Activated T-helper 2 cell treated with anti-CD3 and anti-CD28 coated beads, Interferon-gamma antibody, Interleukin-2, Interleukin-4, amounts not matched to agents 10 μg/mL and 5 μg/mL and 100 μg/mL, durations not matched to agents 14 hours and 24 hours and 36 hours (primary cell): ENCODE measurements around the gene TIAM2. TPM values are rescaled to one million over a fixed set of nuclear protein-coding genes. Genes with fewer than 3 reads are reported as not detected.
A peak's percentile ranks its signal among the peaks of the same experiment; 100 is the strongest.
"Not testable (repeated sequence)": the region's sequence is repeated elsewhere in the genome, so short reads cannot be mapped to it uniquely, and the experiment has no call there.

Experiments used
- DNase-seq: peaks from one replicate; pipeline ENCODE4 v3.0.0; 2021; ENCODE audit warnings: low spot score
- H3K27ac Mint-ChIP-seq: one replicate; pipeline ENCODE4 v1.8.0; 2021; ENCODE audit warnings: mixed read lengths
- H3K27me3 Mint-ChIP-seq: one replicate; pipeline ENCODE4 v1.8.0; 2021; ENCODE audit warnings: low read depth, mixed read lengths
- H3K36me3 Mint-ChIP-seq: one replicate; pipeline ENCODE4 v1.8.0; 2021; ENCODE audit warnings: low read depth, mixed read lengths
- H3K4me1 Mint-ChIP-seq: one replicate; pipeline ENCODE4 v1.8.0; 2021; ENCODE audit warnings: low read depth, mixed read lengths
- H3K4me3 Mint-ChIP-seq: one replicate; pipeline ENCODE4 v1.8.0; 2021; ENCODE audit warnings: low read depth, mild to moderate bottlenecking, moderate library complexity, mixed read lengths
- H3K9me3 Mint-ChIP-seq: one replicate; pipeline ENCODE4 v1.8.0; 2021; ENCODE audit warnings: mixed read lengths
- intact Hi-C: fragments of 100-400 bp; cut with micrococcal nuclease; formaldehyde crosslinking; loops from one replicate; pipeline ENCODE4 v1.15.1; 2023
- total RNA-seq: library from RNA; stranded (reverse); gene quantifications from 2 replicates; pipeline ENCODE4 v1.2.3, GENCODE V29; 2022

Gene TIAM2
- total RNA-seq, 1 donor from 2014 or later, result 46.0 TPM

DNA sequence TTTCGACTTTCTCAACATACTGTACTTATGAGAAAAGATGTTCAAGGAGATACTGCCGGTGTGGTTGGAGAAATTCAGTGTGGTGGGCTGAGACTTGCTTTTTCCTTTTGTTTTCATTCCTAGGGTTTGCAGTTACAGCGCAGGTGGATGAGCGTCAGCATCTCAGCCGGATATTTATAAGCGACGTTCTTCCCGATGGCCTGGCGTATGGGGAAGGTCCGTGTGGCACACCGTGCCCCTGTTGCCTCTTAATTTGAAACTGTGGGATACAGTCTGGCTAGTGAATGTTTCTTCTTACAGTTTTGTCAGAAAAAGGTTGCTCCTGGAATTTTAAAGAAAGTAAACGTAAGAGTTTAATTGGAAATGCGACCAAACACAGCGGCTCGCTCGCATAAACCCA is 187.0 kb downstream of the TIAM2 start:
- no peak overlapping the region for H3K27ac Mint-ChIP-seq
- H3K9me3 Mint-ChIP-seq, result no peaks in the 10 kb centered on the region
- intact Hi-C loops, result no loop called here
- H3K27me3 Mint-ChIP-seq, result no peaks in the 10 kb centered on the region
- peaks cover 32% of the 10 kb centered on the region for H3K4me1 Mint-ChIP-seq
- H3K36me3 Mint-ChIP-seq, result peaks cover 50% of the 10 kb centered on the region
- H3K4me3 Mint-ChIP-seq, result no peak overlapping the region
- no peak for DNase-seq

DNA sequence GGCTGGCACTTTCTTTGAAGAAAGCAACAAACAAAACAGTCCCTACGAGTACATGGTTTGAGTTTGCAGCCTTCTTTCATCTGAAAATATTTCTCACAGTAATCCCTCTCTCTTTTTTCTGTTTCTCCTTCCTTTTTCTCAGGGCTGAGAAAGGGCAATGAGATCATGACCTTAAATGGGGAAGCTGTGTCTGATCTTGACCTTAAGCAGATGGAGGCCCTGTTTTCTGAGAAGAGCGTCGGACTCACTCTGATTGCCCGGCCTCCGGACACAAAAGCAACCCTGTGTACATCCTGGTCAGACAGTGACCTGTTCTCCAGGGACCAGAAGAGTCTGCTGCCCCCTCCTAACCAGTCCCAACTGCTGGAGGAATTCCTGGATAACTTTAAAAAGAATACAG is 188.0 kb downstream of the TIAM2 start:
- H3K9me3 Mint-ChIP-seq, result no peaks in the 10 kb centered on the region
- H3K4me3 Mint-ChIP-seq, result no peak overlapping the region
- no peak for DNase-seq
- peaks cover 39% of the 10 kb centered on the region for H3K4me1 Mint-ChIP-seq
- intact Hi-C loops, result no loop called here
- H3K36me3 Mint-ChIP-seq, result peaks cover 52% of the 10 kb centered on the region
- H3K27ac Mint-ChIP-seq, result peak overlapping the region; percentile 40
- no peaks in the 10 kb centered on the region for H3K27me3 Mint-ChIP-seq

DNA sequence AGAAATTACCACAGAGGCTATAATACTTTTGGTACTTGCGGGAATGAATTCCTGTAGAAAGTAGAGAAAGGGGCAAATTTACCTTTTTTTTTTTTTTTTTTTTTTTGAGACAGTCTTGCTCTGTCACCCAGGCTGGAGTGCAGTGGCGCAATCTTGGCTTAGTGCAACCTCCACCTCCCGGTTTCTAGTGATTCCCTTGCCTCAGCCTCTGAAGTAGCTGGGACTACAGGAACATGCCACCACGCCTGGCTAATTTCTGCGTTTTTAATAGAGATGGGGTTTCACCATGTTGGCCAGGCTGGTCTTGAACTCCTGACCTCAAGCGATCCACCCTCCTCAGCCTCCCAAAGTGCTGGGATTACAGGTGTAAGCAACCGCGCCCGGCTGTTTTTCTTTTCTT is 189.9 kb downstream of the TIAM2 start:
- intact Hi-C loops, result loop anchor here (5.0 kb wide), 1 partner anchor 578 kb away; no protein-coding TSS in a partner anchor
- H3K27me3 Mint-ChIP-seq, H3K4me3 Mint-ChIP-seq, DNase-seq, H3K9me3 Mint-ChIP-seq: not testable (repeated sequence)
- Mint-ChIP-seq H3K36me3 (peaks cover 56% of the 10 kb centered on the region), H3K27ac (peak overlapping the region; percentile 46), H3K4me1 (peaks cover 58% of the 10 kb centered on the region)

DNA sequence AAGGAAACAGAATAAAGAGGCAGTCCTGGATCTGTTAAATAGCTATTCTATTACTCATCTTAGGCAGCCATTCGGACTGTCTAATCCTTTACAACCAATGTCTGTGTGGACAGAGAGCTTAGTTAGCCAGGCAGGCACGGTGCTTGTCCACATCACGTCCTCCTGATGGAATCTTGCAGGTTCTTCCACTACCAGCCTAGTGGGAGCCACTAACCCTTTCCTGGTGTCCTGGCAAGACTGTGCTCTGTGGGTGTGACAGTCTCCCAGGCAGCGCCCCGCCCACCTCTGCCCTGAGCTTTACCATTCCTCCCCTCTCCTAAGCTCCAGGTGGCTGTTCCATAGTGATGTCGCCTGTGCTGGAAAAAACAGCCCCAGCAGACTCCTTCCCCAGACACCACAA is 190.4 kb downstream of the TIAM2 start:
- no peak for DNase-seq
- peak overlapping the region; percentile 99 for H3K27ac Mint-ChIP-seq

DNA sequence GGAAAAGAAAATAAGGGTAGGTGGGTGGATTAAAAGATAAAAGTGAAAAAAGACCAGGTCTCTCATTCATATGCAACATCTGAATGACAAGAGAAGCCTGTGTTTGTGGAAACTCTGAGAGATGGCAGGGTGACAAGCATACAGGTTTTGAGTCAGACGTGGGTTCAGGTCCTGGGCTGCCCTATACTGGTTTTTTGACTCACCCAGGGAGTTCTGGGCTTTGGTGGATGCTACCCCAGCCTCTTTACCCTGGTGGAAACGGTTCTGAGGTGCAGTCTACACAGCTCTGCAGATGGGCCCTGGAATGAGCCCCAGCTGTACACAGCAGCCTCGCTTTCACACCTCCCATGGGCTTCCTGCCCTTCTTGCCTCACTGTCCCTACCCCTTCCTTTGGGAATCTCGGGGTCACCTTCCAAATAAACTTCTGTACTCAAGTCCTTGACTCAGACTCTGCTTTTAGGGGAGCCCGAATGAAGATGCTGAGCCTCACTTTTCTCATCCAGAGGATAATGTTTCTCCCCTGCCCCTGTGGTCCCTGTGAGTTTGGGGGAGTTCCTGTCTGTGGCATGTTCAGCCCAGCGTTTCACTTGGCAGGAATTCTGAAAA is 191.0 kb downstream of the TIAM2 start:
- intact Hi-C loops, result loop anchor here (1.0 to 5.0 kb wide), 7 partner anchors 15 to 579 kb away; partner anchors contain the start of gene TFB1M
- Mint-ChIP-seq H3K36me3 (peaks cover 62% of the 10 kb centered on the region), H3K4me3 (peak overlapping the region; percentile 67), H3K9me3 (no peaks in the 10 kb centered on the region), H3K27me3 (no peaks in the 10 kb centered on the region), H3K4me1 (peaks cover 64% of the 10 kb centered on the region), H3K27ac (peak overlapping the region; percentile 99)
- peak; percentile 24 for DNase-seq

More for the DNA sequence above, 190.4 kb downstream of the TIAM2 start:
- intact Hi-C loops, result loop anchor here (5.0 kb wide), 1 partner anchor 578 kb away; no protein-coding TSS in a partner anchor
- Mint-ChIP-seq H3K27me3 (no peaks in the 10 kb centered on the region), H3K36me3 (peaks cover 61% of the 10 kb centered on the region), H3K4me3 (peak overlapping the region; percentile 67), H3K4me1 (peaks cover 62% of the 10 kb centered on the region), H3K9me3 (no peaks in the 10 kb centered on the region)

DNA sequence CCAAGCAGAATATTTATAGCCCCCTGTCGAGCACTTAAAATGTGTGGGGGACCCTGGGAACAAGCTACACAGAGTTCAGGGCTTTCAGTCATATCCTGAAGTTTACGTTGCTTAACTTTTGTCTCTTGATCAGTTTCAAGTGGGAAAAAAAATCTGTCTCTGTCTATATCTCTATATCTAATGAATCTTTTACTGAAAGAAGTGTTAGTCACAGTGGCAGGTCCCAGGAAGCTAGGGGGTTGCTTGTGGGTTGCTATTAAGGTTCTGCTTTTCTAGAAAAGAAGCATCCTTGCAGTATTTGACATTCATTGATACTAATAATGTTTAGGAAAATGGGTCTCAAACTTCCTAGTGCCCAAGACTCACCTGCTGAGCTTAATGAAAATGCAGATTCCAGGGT is 192.0 kb downstream of the TIAM2 start:
- peak overlapping the region; percentile 77 for H3K27ac Mint-ChIP-seq
- peaks cover 61% of the 10 kb centered on the region for H3K36me3 Mint-ChIP-seq
- H3K4me3 Mint-ChIP-seq, result peak overlapping the region; percentile 30

DNA sequence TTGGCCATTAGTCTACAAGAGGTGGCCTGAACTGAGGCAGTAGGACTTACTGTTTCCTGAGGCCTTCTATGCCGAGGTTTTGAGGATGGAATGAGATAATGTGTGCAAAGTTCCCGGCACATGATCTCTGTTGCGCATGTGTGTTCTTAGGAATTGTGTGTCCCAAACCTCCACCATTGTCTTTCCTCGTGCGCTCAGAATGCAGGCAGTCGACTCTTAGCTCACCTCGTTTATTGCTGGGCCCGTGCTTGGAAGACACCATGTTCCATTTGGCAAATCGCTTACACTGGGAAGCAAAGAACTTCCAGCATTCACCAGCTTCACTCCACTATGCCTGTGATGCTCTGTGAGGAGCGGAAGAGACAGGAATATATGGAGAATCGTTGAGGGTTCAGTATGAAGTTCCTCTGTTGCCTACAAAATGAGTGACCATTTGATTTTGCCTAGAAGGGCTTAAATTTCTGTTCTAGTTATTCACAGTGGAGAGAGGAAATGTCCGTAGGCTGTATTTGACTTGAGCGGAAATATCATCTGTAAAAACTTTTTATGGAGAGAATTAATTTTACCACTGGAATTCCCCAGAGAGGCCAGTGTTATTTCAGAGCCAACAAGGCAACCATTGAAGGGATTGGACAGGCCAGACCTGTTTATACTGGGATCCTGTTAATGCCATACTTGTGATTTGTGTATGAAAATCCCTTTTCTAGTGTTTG is 193.0 kb downstream of the TIAM2 start:
- Mint-ChIP-seq H3K4me1 (peaks cover 48% of the 10 kb centered on the region), H3K27ac (peak overlapping the region; percentile 34), H3K27me3 (no peaks in the 10 kb centered on the region), H3K9me3 (no peaks in the 10 kb centered on the region), H3K4me3 (no peak overlapping the region), H3K36me3 (peaks cover 54% of the 10 kb centered on the region)
- DNase-seq, result no peak
- intact Hi-C loops, result loop anchor here (5.0 kb wide), 1 partner anchor 581 kb away; no protein-coding TSS in a partner anchor

More for the DNA sequence above, 192.0 kb downstream of the TIAM2 start:
- peaks cover 57% of the 10 kb centered on the region for H3K4me1 Mint-ChIP-seq
- intact Hi-C loops, result loop anchor here (5.0 kb wide), 1 partner anchor 580 kb away; no protein-coding TSS in a partner anchor
- no peak for DNase-seq
- no peaks in the 10 kb centered on the region for H3K27me3 Mint-ChIP-seq
- no peaks in the 10 kb centered on the region for H3K9me3 Mint-ChIP-seq

DNA sequence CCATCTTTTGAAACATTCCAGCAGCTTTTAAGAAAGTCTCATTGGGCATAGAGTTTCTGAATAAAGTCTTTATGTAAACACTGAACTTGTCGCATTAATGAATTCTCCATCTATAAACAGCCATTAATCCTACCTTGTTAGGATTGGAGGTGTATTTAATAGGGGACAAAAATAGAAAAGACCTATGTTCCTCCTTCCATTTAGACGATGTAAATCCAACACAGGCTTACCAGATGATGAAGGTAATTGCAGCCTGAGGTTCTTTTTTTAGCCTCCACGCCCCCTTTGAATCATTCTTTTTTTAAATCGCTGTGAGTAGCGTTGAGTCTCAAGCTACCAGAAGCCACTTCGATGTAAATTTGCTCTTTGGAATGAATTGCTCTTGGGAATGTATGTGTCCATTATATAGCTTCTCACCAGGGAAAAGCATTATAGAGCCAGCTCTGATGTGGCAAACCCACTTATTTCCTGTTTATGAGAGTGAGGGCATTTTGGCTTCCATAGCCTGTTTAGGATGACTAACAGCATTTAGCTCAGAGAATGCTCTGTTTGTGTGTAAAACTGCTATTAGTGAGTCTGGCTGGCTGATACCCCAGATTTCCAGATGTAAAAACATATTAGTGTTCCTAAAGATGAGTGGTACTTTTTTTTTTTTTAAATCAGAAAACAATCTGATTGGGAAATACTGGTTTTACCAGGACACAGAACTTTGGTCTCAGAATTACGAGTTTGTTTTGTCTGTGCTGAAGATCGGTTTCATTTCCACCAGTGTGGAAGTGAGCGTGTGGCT is 193.8 kb downstream of the TIAM2 start:
- Mint-ChIP-seq H3K27me3 (no peaks in the 10 kb centered on the region), H3K4me3 (peak overlapping the region; percentile 26), H3K9me3 (no peaks in the 10 kb centered on the region), H3K4me1 (peaks cover 46% of the 10 kb centered on the region), H3K27ac (peak overlapping the region; percentile 89), H3K36me3 (peaks cover 59% of the 10 kb centered on the region)
- intact Hi-C loops, result loop anchor here (5.0 kb wide), 1 partner anchor 582 kb away; no protein-coding TSS in a partner anchor
- DNase-seq, result no peak

DNA sequence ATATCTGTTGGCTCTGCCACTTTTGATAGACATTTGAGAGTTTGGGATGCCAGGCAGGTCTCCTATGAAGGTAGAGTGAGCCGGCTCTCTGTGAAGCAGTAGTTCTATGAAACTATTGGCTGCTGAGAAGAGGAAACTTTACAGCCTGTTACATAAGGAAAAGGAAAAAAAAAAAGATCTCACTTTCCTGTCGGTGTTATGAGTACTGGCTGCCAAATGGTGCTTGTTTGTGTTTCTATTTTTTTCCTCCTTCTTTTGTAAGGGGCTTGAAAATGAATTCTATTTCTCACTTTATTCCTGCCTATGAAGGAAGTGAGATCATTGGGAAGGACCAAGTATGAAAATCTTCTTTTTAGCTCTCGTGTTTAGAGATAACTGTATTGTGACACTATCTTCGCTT is 195.6 kb downstream of the TIAM2 start:
- H3K4me1 Mint-ChIP-seq, result peaks cover 43% of the 10 kb centered on the region
- peaks cover 1% of the 10 kb centered on the region for H3K9me3 Mint-ChIP-seq
- intact Hi-C loops, result no loop called here
- no peak overlapping the region for H3K4me3 Mint-ChIP-seq
- no peaks in the 10 kb centered on the region for H3K27me3 Mint-ChIP-seq
- peaks cover 67% of the 10 kb centered on the region for H3K36me3 Mint-ChIP-seq
- no peak for DNase-seq
- no peak overlapping the region for H3K27ac Mint-ChIP-seq

DNA sequence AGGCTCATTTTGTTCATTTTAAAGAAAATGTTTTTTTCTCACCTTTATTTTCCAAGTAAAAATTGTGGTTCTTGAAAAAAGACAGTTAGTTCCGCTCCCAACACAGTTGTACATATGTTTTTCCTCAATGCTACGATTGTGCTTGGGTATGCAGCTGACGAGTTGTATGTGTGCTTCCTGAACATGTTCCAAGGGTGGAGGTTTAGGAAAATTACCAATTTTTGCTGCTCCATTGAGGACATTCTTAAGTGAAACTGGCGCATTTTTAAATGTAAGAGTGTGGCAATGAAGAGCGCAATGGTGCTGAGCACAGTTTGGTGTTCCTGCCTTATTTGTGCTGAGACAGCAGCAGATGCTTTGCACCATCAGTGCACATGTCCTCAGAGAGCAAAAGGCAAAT is 198.4 kb downstream of the TIAM2 start:
- intact Hi-C loops, result no loop called here
- H3K36me3 Mint-ChIP-seq, result peaks cover 85% of the 10 kb centered on the region
- H3K27ac Mint-ChIP-seq, result no peak overlapping the region
- peaks cover 23% of the 10 kb centered on the region for H3K9me3 Mint-ChIP-seq
- H3K4me1 Mint-ChIP-seq, result peaks cover 25% of the 10 kb centered on the region
- DNase-seq, result no peak
- no peak overlapping the region for H3K4me3 Mint-ChIP-seq
- no peaks in the 10 kb centered on the region for H3K27me3 Mint-ChIP-seq

DNA sequence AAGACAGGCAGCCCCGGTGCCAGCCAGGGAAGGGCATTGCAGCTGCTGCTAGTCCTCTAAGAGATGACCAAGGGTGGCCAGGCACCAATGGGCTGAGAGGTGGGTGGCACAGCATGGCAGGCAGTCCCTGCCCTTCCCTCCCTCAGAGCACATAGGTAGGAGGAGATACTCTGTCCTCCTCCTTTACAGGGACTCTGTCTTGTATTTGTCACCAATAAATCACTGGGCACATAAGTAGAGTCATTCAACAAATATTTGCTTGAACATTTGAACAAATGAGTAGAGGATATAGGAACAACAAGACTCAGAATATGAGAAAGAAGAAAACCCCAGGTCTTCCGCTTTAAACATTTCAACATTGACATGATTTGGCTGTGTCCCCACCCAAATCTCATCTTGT is 199.3 kb downstream of the TIAM2 start:
- intact Hi-C loops, result no loop called here
- peaks cover 16% of the 10 kb centered on the region for H3K4me1 Mint-ChIP-seq
- DNase-seq, result no peak
- no peak overlapping the region for H3K27ac Mint-ChIP-seq
- H3K27me3 Mint-ChIP-seq, result no peaks in the 10 kb centered on the region
- peaks cover 23% of the 10 kb centered on the region for H3K9me3 Mint-ChIP-seq
- peaks cover 78% of the 10 kb centered on the region for H3K36me3 Mint-ChIP-seq
- H3K4me3 Mint-ChIP-seq, result no peak overlapping the region

DNA sequence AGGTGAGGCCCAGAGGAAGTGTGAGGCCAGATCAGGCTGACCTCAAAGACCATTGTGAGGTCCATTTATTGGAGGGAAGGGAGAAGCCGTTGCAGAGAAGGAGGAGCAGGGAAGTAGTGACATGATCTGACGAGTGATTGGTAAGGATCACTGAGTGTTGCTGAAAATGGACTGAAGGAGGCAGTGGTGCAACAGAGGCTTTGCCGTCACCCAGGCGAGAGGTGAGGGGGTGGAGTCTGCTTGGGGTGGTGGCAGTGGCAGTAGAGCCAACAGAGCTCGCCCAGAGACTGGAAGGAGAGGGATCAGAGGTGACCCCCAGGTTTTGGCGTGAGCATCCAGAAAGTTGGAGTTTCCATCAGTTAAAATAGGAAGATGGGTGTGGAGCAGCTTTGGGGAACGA is 200.8 kb downstream of the TIAM2 start:
- DNase-seq, result no peak
- H3K27me3 Mint-ChIP-seq, result no peaks in the 10 kb centered on the region

More for the DNA sequence above, 200.8 kb downstream of the TIAM2 start:
- H3K27ac Mint-ChIP-seq, result no peak overlapping the region
- peaks cover 67% of the 10 kb centered on the region for H3K36me3 Mint-ChIP-seq
- peaks cover 6% of the 10 kb centered on the region for H3K4me1 Mint-ChIP-seq
- peaks cover 23% of the 10 kb centered on the region for H3K9me3 Mint-ChIP-seq
- H3K4me3 Mint-ChIP-seq, result no peak overlapping the region
- intact Hi-C loops, result no loop called here
